ENCODE results near the gene CHRM3. TPM values are rescaled to one million over a fixed set of nuclear protein-coding genes. Genes with fewer than 3 reads are reported as not detected.

CHRM3 gene
- total and polyA plus RNA-seq, 2 donors from 2014 or later: 1.4 to 2.9 TPM

DNA sequence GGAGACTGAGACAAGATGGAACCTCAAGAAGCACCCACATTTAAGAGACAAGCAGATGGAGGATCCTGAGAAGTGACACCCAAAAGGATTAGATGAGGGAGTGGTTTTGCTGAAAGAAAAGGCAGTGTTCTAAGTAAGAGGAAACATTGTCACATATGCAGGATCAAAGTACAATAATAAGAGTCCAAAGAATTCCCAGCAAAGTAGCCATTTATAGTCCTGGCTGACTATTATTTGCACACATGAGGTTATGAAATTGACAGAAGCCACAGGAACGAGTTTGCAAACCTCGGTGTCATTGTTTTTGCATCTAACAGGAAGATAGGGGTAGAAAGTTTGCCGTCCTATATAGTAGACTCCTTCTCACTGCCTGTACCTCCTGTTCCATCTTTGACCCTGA lies 41.3 kb downstream of the CHRM3 start:
- TF ChIP-seq CTCF (IDR thresholded peaks at IDR 0.05; ENCODE audit: borderline replicate concordance, extremely low read depth, insufficient read depth): no peak
- DNase-seq (no peak), FAIRE-seq (no peak)
- no peaks in the 10 kb centered on the region for H3K36me3 ChIP-seq (ENCODE audit: control insufficient read depth in 2 of 3, insufficient read depth in 3 of 3, low read length in 3 of 3)
- intact Hi-C loops (cut with DNase I): no loop called here
- H3K9me3 ChIP-seq (ENCODE audit: control insufficient read depth in 2 of 3, insufficient read depth in 1 of 3, low read length in 3 of 3): no peaks in the 10 kb centered on the region
- H3K4me1 ChIP-seq (ENCODE audit: control insufficient read depth in 2 of 3, insufficient read depth in 2 of 3, low read depth in 1 of 3, low read length in 3 of 3): no peaks in the 10 kb centered on the region
- H3K27ac ChIP-seq (ENCODE audit: low read depth in 2 of 2, low read length in 2 of 2): no peak overlapping the region
- no peak overlapping the region for H3K4me3 ChIP-seq (ENCODE audit: low read length in 3 of 3)
- H3K27me3 ChIP-seq (ENCODE audit: control insufficient read depth, insufficient read depth, low read length): no peaks in the 10 kb centered on the region
- no peak overlapping the region for H3K9ac ChIP-seq (ENCODE audit: low read length in 3 of 3)

DNA sequence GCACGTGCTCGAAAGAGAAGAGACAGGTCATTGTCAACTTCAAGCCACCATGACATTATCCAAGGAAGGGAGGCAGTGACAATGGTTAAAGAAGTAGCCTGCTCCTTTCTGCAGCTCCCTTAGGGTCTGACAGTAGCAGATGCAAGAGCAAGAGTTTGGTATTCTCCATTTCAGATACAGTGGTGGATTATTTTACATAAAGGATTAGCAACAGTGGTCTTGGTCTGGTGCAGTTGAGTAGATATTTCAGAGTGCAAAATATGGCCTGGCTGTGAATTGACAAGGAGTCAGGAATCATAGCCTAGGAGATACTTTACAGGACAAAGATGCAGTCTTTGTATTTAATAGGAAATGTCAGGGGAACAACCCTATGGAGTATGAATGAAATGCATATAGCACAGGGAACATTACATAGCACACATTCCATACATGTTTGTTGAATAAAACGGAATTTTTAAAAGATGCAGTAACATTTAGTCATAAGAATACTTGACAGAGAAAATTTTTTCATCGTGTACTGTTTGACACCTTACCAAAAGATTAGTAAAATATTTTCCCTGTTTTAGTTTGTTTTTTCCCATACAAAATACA lies 41.8 kb downstream of the CHRM3 start:
- intact Hi-C loops (cut with DNase I): no loop called here
- TF ChIP-seq CTCF (IDR thresholded peaks at IDR 0.05; ENCODE audit: borderline replicate concordance, extremely low read depth, insufficient read depth): no peak
- FAIRE-seq (no peak), DNase-seq (no peak)
- no peak overlapping the region for H3K4me3 ChIP-seq (ENCODE audit: low read length in 3 of 3)
- no peaks in the 10 kb centered on the region for H3K4me1 ChIP-seq (ENCODE audit: control insufficient read depth in 2 of 3, insufficient read depth in 2 of 3, low read depth in 1 of 3, low read length in 3 of 3)
- no peaks in the 10 kb centered on the region for H3K9me3 ChIP-seq (ENCODE audit: control insufficient read depth in 2 of 3, insufficient read depth in 1 of 3, low read length in 3 of 3)
- no peak overlapping the region for H3K9ac ChIP-seq (ENCODE audit: low read length in 3 of 3)
- H3K36me3 ChIP-seq (ENCODE audit: control insufficient read depth in 2 of 3, insufficient read depth in 3 of 3, low read length in 3 of 3): no peaks in the 10 kb centered on the region
- H3K27me3 ChIP-seq (ENCODE audit: control insufficient read depth, insufficient read depth, low read length): no peaks in the 10 kb centered on the region
- no peak overlapping the region for H3K27ac ChIP-seq (ENCODE audit: low read depth in 2 of 2, low read length in 2 of 2)

DNA sequence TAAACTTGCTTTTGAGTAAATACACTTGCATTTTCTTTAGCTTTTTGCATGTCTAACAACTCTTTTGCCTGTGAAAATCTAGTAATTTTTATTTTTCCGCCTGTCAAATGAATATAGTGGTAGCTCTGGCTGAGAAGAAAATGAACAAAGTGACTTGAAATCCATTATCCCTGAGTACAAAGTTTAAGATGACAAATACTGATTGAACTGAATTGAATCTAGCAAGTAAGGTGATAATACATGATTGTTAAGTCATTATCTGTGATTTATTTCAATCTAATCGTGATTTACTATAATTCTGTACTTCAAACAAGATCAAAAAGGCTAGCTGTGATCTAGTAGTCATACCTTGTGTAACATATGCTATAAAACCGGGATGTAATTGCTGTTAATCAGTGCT lies 42.8 kb downstream of the CHRM3 start:
- Histone ChIP-seq H3K27me3 (ENCODE audit: control insufficient read depth, insufficient read depth, low read length) (no peaks in the 10 kb centered on the region), H3K36me3 (ENCODE audit: control insufficient read depth in 2 of 3, insufficient read depth in 3 of 3, low read length in 3 of 3) (no peaks in the 10 kb centered on the region), H3K4me1 (ENCODE audit: control insufficient read depth in 2 of 3, insufficient read depth in 2 of 3, low read depth in 1 of 3, low read length in 3 of 3) (no peaks in the 10 kb centered on the region), H3K9me3 (ENCODE audit: control insufficient read depth in 2 of 3, insufficient read depth in 1 of 3, low read length in 3 of 3) (no peaks in the 10 kb centered on the region), H3K9ac (ENCODE audit: low read length in 3 of 3) (no peak overlapping the region), H3K27ac (ENCODE audit: low read depth in 2 of 2, low read length in 2 of 2) (no peak overlapping the region), H3K4me3 (ENCODE audit: low read length in 3 of 3) (no peak overlapping the region)
- TF ChIP-seq CTCF (IDR thresholded peaks at IDR 0.05; ENCODE audit: borderline replicate concordance, extremely low read depth, insufficient read depth): no peak
- DNase-seq: no peak
- FAIRE-seq: no peak
- intact Hi-C loops (cut with DNase I): no loop called here

GRCh38 chr1:239432255-239432654 lies 45.9 kb downstream of the CHRM3 start:
- intact Hi-C loops (cut with DNase I): no loop called here
- H3K4me1 ChIP-seq (ENCODE audit: control insufficient read depth in 2 of 3, insufficient read depth in 2 of 3, low read depth in 1 of 3, low read length in 3 of 3): no peaks in the 10 kb centered on the region
- FAIRE-seq (no peak), DNase-seq (no peak)
- H3K27me3 ChIP-seq (ENCODE audit: control insufficient read depth, insufficient read depth, low read length): no peaks in the 10 kb centered on the region
- no peak for TF ChIP-seq CTCF (IDR thresholded peaks at IDR 0.05; ENCODE audit: borderline replicate concordance, extremely low read depth, insufficient read depth)
- H3K4me3 ChIP-seq (ENCODE audit: low read length in 3 of 3): no peak overlapping the region
- no peak overlapping the region for H3K27ac ChIP-seq (ENCODE audit: low read depth in 2 of 2, low read length in 2 of 2)
- H3K36me3 ChIP-seq (ENCODE audit: control insufficient read depth in 2 of 3, insufficient read depth in 3 of 3, low read length in 3 of 3): no peaks in the 10 kb centered on the region
- H3K9ac ChIP-seq (ENCODE audit: low read length in 3 of 3): no peak overlapping the region
- H3K9me3 ChIP-seq (ENCODE audit: control insufficient read depth in 2 of 3, insufficient read depth in 1 of 3, low read length in 3 of 3): no peaks in the 10 kb centered on the region

Data from kidney (tissue), 14 donors.